DND-41 (cell line): ENCODE data around the gene POMGNT2.

Experiments used
- ATAC-seq: fragments of 200-7000 bp; cut with Tn5 transposase; 3 replicates; pipeline ENCODE4 v1.9.1; 2021; ENCODE audit warnings: low read depth; ENCODE audit not compliant: insufficient read depth
- DNase-seq: peaks from one replicate; pipeline ENCODE4 v3.0.0-alpha.2; 2020
- H2AFZ ChIP-seq: 2 replicates; pipeline ENCODE4 v1.6.0; 2012; ENCODE audit warnings: low read depth, low read length
- H3K27ac ChIP-seq: 2 replicates; pipeline ENCODE4 v1.5.1; 2012; ENCODE audit warnings: low read length, inconsistent platforms
- H3K27me3 ChIP-seq: fragments of 200-600 bp; sonication (generic); 2 replicates; pipeline ENCODE4 v1.6.0; 2012; ENCODE audit warnings: low read length, mild to moderate bottlenecking, inconsistent platforms; ENCODE audit not compliant: insufficient read depth, poor library complexity
- H3K36me3 ChIP-seq: 2 replicates; pipeline ENCODE4 v1.5.1; 2012; ENCODE audit warnings: low read length, inconsistent platforms; ENCODE audit not compliant: insufficient read depth
- H3K4me1 ChIP-seq: 2 replicates; pipeline ENCODE4 v1.5.1; 2012; ENCODE audit warnings: mild to moderate bottlenecking, low read length; ENCODE audit not compliant: insufficient read depth
- H3K4me2 ChIP-seq: 2 replicates; pipeline ENCODE4 v1.6.0; 2012; ENCODE audit warnings: mild to moderate bottlenecking, moderate library complexity, low read length, inconsistent platforms; ENCODE audit not compliant: insufficient read depth
- H3K4me3 ChIP-seq, 2 experiments: fragments of 200-600 bp in 1 of 2; shearing (Covaris generic) in 1 of 2; 2 replicates each; pipeline ENCODE4 v1.5.1; 2012 to 2016; ENCODE audit warnings: inconsistent platforms in 2 of 2, low read length in 2 of 2, mild to moderate bottlenecking in 2 of 2, low read depth in 1 of 2, moderate library complexity in 1 of 2
- H3K79me2 ChIP-seq: 2 replicates; pipeline ENCODE4 v1.6.0; 2012; ENCODE audit warnings: low read length, inconsistent platforms; ENCODE audit not compliant: insufficient read depth
- H3K9ac ChIP-seq: 2 replicates; pipeline ENCODE4 v1.6.0; 2012; ENCODE audit warnings: low read depth, mild to moderate bottlenecking, inconsistent platforms, low read length, moderate library complexity
- H3K9me3 ChIP-seq: 2 replicates; pipeline ENCODE4 v1.5.1; 2012; ENCODE audit warnings: low read length, moderate library complexity, mild to moderate bottlenecking, inconsistent platforms; ENCODE audit not compliant: insufficient read depth, severe bottlenecking
- H4K20me1 ChIP-seq: 2 replicates; pipeline ENCODE4 v1.6.0; 2012; ENCODE audit warnings: low read length; ENCODE audit not compliant: insufficient read depth
- CTCF ChIP-seq: IDR thresholded peaks from 2 replicates; pipeline ENCODE4 v1.5.1; 2012; ENCODE audit warnings: borderline replicate concordance, low read length, moderate library complexity, mild to moderate bottlenecking; ENCODE audit not compliant: poor library complexity, severe bottlenecking; ENCODE audit errors: extremely low read depth
- EZH2 ChIP-seq: IDR thresholded peaks from 3 replicates; pipeline ENCODE4 v1.6.1; 2012; ENCODE audit warnings: borderline replicate concordance, low read depth, mild to moderate bottlenecking, moderate library complexity, low read length, inconsistent platforms; ENCODE audit not compliant: severe bottlenecking

POMGNT2 gene

GRCh38 chr3:43091481-43091880 is 14.4 kb downstream of the POMGNT2 start:
- peaks cover 4% of the 10 kb centered on the region; the same call in 1 of the 2 replicates for H3K36me3 ChIP-seq
- peaks cover 47% of the 10 kb centered on the region for H4K20me1 ChIP-seq
- no peak for TF ChIP-seq EZH2
- TF ChIP-seq CTCF = no peak
- H3K4me1 ChIP-seq = no peaks in the 10 kb centered on the region
- no peak overlapping the region for H3K4me3 ChIP-seq
- DNase-seq = no peak
- no peaks in the 10 kb centered on the region for H3K9me3 ChIP-seq
- no peak overlapping the region for H3K27ac ChIP-seq
- no peaks in the 10 kb centered on the region for H3K27me3 ChIP-seq
- H2AFZ ChIP-seq = no peak overlapping the region
- H3K79me2 ChIP-seq = peaks cover 29% of the 10 kb centered on the region
- ATAC-seq = no peak
- no peak overlapping the region for H3K9ac ChIP-seq
- no peak overlapping the region for H3K4me2 ChIP-seq

GRCh38 chr3:43090238-43090637 is 15.6 kb downstream of the POMGNT2 start:
- no peaks in the 10 kb centered on the region for H3K4me1 ChIP-seq
- H3K27ac ChIP-seq = no peak overlapping the region
- H4K20me1 ChIP-seq = peaks cover 39% of the 10 kb centered on the region
- H3K9ac ChIP-seq = no peak overlapping the region
- no peaks in the 10 kb centered on the region for H3K9me3 ChIP-seq
- peaks cover 8% of the 10 kb centered on the region; the same call in 1 of the 2 replicates for H3K36me3 ChIP-seq
- DNase-seq (no peak), ATAC-seq (no peak)
- H3K27me3 ChIP-seq = no peaks in the 10 kb centered on the region
- TF ChIP-seq CTCF (no peak), EZH2 (no peak)
- no peak overlapping the region for H3K4me2 ChIP-seq
- H3K79me2 ChIP-seq = peaks cover 25% of the 10 kb centered on the region
- no peak overlapping the region for H3K4me3 ChIP-seq
- H2AFZ ChIP-seq = no peak overlapping the region

GRCh38 chr3:43089081-43089480 is 16.8 kb downstream of the POMGNT2 start:
- Histone ChIP-seq H3K9ac (no peak overlapping the region), H3K4me3 (no peak overlapping the region), H3K79me2 (peaks cover 18% of the 10 kb centered on the region; the same call in 1 of the 2 replicates), H3K27ac (no peak overlapping the region), H3K27me3 (no peaks in the 10 kb centered on the region), H3K4me1 (no peaks in the 10 kb centered on the region), H3K4me2 (no peak overlapping the region), H4K20me1 (peaks cover 27% of the 10 kb centered on the region), H3K9me3 (peaks cover 2% of the 10 kb centered on the region), H3K36me3 (peaks cover 12% of the 10 kb centered on the region; the same call in 1 of the 2 replicates), H2AFZ (no peak overlapping the region)
- ATAC-seq (no peak), DNase-seq (no peak)
- TF ChIP-seq CTCF (no peak), EZH2 (no peak)

- peaks cover 16% of the 10 kb centered on the region for H4K20me1 ChIP-seq
- no peak for ATAC-seq
- H3K4me3 ChIP-seq = no peak overlapping the region
These were observed 18.6 kb downstream of the POMGNT2 start for GRCh38 chr3:43087249-43087776.

More at GRCh38 chr3:43087249-43087776, 18.6 kb downstream of the POMGNT2 start:
- Histone ChIP-seq H3K27me3 (no peaks in the 10 kb centered on the region), H3K36me3 (peaks cover 18% of the 10 kb centered on the region; the same call in 1 of the 2 replicates), H3K79me2 (0 out of 2 replicates have a peak, but pooled peaks cover 9% of the 10 kb centered on the region), H2AFZ (no peak overlapping the region), H3K27ac (no peak overlapping the region), H3K4me1 (no peaks in the 10 kb centered on the region), H3K9ac (no peak overlapping the region), H3K9me3 (peaks cover 15% of the 10 kb centered on the region), H3K4me2 (no peak overlapping the region)
- DNase-seq = no peak
- no peak for TF ChIP-seq EZH2
- peak; percentile 41 for TF ChIP-seq CTCF
